C4-2B (cell line): ENCODE data around the gene GPR6.

Experiments used
- ZFX ChIP-seq: fragments of 450-650 bp; IDR thresholded peaks from 2 replicates; pipeline ENCODE4 v1.6.1; 2017
- TF ChIP-seq, protein P1 (sequence below): fragments of 450-650 bp; conservative IDR thresholded peaks from 2 replicates; pipeline ENCODE4 v1.5.1; 2017; ENCODE audit warnings: mild to moderate bottlenecking

- TF ChIP-seq, protein P1, sequence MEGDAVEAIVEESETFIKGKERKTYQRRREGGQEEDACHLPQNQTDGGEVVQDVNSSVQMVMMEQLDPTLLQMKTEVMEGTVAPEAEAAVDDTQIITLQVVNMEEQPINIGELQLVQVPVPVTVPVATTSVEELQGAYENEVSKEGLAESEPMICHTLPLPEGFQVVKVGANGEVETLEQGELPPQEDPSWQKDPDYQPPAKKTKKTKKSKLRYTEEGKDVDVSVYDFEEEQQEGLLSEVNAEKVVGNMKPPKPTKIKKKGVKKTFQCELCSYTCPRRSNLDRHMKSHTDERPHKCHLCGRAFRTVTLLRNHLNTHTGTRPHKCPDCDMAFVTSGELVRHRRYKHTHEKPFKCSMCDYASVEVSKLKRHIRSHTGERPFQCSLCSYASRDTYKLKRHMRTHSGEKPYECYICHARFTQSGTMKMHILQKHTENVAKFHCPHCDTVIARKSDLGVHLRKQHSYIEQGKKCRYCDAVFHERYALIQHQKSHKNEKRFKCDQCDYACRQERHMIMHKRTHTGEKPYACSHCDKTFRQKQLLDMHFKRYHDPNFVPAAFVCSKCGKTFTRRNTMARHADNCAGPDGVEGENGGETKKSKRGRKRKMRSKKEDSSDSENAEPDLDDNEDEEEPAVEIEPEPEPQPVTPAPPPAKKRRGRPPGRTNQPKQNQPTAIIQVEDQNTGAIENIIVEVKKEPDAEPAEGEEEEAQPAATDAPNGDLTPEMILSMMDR = no peak
- TF ChIP-seq ZFX = no peak
Observed at GRCh38 chr6:109987196-109987595, 9.1 kb downstream of the GPR6 start.
